SU-DHL-6 (cell line): ENCODE measurements around the gene CROT.

Source experiments
- CTCF ChIP-seq: fragments of 200-600 bp; sonication (generic); IDR thresholded peaks from one replicate; pipeline ENCODE4 v1.5.1; 2017; ENCODE audit warnings: antibody characterized with exemption, mild to moderate bottlenecking, low read length, moderate library complexity; ENCODE audit not compliant: insufficient read depth, poor library complexity, severe bottlenecking
- EZH2phosphoT487 ChIP-seq: fragments of 200-600 bp; sonication (generic), shearing (Covaris generic); conservative IDR thresholded peaks from 2 replicates; pipeline ENCODE4 v1.6.1; 2018; ENCODE audit warnings: mild to moderate bottlenecking, antibody characterized with exemption, low read length, moderate library complexity, mixed read lengths

GRCh38 chr7:87337331-87337730 is 8.1 kb upstream of the CROT start:
- TF ChIP-seq CTCF, result no peak
- no peak for TF ChIP-seq EZH2phosphoT487
